A549 (cell line): ENCODE data around the gene AFF3.

Source experiments
- CBX8 ChIP-seq: fragments of 200-600 bp; sonication (generic); IDR thresholded peaks from 2 replicates; pipeline ENCODE4 v1.6.1; 2016
- CTCF ChIP-seq: fragments of >200 bp; sonication (Bioruptor Twin); formaldehyde crosslinking; IDR thresholded peaks from 3 replicates; pipeline ENCODE4 v1.5.1; 2016
- EP300 ChIP-seq, 2 experiments: fragments of >200 bp; sonication (Bioruptor Twin); formaldehyde crosslinking; IDR thresholded peaks; 2 replicates in 1 of 2; 3 replicates in 1 of 2; pipeline ENCODE4 v1.6.1; 2016 to 2017
- GATA3 ChIP-seq: IDR thresholded peaks from 2 replicates; pipeline ENCODE4 v1.6.1; 2012; ENCODE audit warnings: borderline replicate concordance
- KDM1A ChIP-seq: fragments of 200-600 bp; sonication (generic); IDR thresholded peaks from 2 replicates; pipeline ENCODE4 v1.6.1; 2016; ENCODE audit warnings: low read depth, mild to moderate bottlenecking
- REST ChIP-seq: fragments of 200-600 bp; sonication (generic); IDR thresholded peaks from 2 replicates; pipeline ENCODE4 v1.6.1; 2016; ENCODE audit warnings: antibody characterized with exemption, mild to moderate bottlenecking, moderate library complexity
- SMC3 ChIP-seq: fragments of >200 bp; sonication (Bioruptor Twin); formaldehyde crosslinking; IDR thresholded peaks from 3 replicates; pipeline ENCODE4 v1.6.1; 2018; ENCODE audit warnings: inconsistent platforms

DNA sequence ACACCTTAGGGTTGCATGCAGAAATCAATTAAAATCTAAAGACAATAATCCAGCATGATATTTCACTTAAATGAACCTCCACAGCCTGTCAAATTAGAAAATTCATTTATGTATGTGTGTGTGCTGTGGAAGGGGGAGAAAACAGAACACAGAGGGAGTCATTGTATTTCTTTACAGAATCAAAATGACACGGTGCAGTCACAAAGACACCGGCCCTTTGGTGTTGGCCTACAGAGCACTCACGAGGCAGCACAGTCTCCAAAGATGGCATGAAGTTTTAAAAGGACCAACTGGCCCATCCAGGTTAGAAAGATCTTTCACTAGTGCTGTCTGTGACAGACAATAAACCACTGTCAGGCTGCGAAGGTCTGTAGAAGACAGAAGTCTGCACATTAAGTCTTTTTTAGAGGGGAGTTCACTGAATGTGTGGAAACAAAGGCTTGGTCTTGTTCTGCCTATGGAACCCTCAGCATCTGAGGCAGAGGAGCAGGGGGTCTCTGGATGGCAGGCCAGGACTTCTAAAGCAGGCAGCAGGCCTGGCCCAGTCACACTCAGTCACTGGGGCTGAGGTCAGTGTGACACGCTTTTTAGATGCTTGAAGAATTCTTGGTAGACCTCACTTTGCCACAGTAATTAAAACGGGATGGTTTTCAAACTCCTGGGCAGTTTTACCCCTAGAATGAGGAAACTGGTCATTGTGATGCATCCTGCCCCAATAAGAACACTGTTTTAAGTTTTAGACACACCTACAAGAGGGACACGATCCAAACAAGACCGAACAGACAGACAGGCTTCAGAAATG is 184.9 kb downstream of the AFF3 start:
- TF ChIP-seq CTCF: no peak
- no peak for TF ChIP-seq REST
- TF ChIP-seq SMC3: no peak
- TF ChIP-seq EP300 (IDR thresholded peaks at IDR 0.05): no peak
- no peak for TF ChIP-seq KDM1A
- TF ChIP-seq CBX8: no peak
- TF ChIP-seq GATA3: no peak
